Measurements from ENCODE around the gene RESP18.
A peak's percentile ranks its signal among the peaks of the same experiment; 100 is the strongest.

The RESP18 gene

DNA sequence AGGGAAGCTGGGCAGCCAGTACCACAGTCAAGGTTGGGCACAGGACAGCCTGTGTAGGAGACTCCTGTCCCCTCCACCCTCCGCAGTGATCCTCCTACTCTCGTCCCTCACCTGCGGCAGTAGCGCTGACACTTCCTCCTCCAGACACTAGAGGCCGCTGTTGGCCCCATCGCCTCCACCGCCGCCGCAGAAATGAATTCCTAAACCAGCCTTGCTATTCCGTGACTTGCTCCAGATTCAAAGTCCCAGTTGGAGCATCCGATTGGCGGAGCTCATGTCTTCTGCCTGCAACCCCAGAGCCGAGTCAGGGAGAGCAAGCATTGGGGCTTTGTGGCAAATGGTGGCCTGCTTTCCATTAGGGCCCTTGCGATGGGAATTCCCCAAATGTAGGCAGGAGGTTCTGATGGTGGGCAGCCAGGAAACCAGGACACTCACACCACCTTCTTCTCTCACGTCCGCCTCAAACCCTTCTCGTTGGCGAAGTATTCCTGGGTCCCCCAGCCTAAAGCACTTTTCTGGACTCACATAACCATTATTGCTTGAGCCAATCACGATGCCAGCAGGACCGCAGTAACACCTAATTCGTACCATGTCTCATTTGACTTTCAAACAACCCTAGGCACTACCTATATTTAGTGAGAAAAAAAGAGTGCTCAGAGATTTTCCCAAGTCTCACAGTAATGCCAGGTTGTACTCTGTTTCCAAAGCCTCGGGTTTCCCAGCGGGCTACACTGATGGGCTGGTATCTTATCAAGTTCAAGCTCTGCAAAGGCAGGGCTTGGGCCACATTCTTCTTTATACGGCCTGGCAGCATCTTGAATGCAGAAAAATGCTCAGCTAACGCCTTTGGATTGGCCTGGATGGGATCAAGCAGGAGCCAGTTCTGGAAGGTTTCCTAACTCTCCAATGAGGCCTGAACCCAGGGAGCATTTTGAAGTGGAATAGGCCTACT lies 54.6 kb downstream of the RESP18 start:
- peak; percentile 78 for DNase-seq (ENCODE audit: low spot score)

Measured in HuH-7.5 (cell line).